Activated CD4-positive, alpha-beta T cell treated with anti-CD3 and anti-CD28 coated beads, Interleukin-2, Interleukin-4, amounts not matched to agents 100 ng/mL and 50 ng/mL, durations not matched to agents 16 hours and 8 hours (primary cell): ENCODE measurements around the gene SYNE1.
"Not testable (repeated sequence)": the region's sequence is repeated elsewhere in the genome, so short reads cannot be mapped to it uniquely, and the experiment has no call there.

Experiments
- DNase-seq: peaks from one replicate; pipeline ENCODE4 v3.0.0-alpha.2; 2020; ENCODE audit warnings: low spot score

Gene SYNE1

GRCh38 chr6:152094992-152095592, 542.1 kb downstream of the SYNE1 start:
- DNase-seq, result peak; percentile 35

- no peak for DNase-seq
These were observed 542.9 kb downstream of the SYNE1 start for GRCh38 chr6:152094276-152094675.

- no peak for DNase-seq
These were observed 543.5 kb downstream of the SYNE1 start for GRCh38 chr6:152093711-152094110.

- no peak for DNase-seq
These were observed 545.3 kb downstream of the SYNE1 start for GRCh38 chr6:152091851-152092341.

- no peak for DNase-seq
These were observed 546.0 kb downstream of the SYNE1 start for GRCh38 chr6:152091201-152091600.

GRCh38 chr6:152089992-152090391, 547.2 kb downstream of the SYNE1 start:
- DNase-seq, result no peak

GRCh38 chr6:152087701-152088100, 549.5 kb downstream of the SYNE1 start:
- DNase-seq, result no peak

- DNase-seq, result no peak
These were observed 550.1 kb downstream of the SYNE1 start for GRCh38 chr6:152087096-152087495.

- DNase-seq, result no peak
These were observed 550.8 kb downstream of the SYNE1 start for GRCh38 chr6:152086223-152086873.

GRCh38 chr6:152085451-152085921, 551.7 kb downstream of the SYNE1 start:
- DNase-seq, result no peak

GRCh38 chr6:152078804-152079203, 558.4 kb downstream of the SYNE1 start:
- DNase-seq, result no peak

GRCh38 chr6:152078001-152078400, 559.2 kb downstream of the SYNE1 start:
- DNase-seq, result no peak

GRCh38 chr6:152076242-152076641, 560.9 kb downstream of the SYNE1 start:
- DNase-seq, result not testable (repeated sequence)

- DNase-seq, result no peak
These were observed 565.3 kb downstream of the SYNE1 start for GRCh38 chr6:152071843-152072242.
